ENCODE data around the gene EFNA5.

The EFNA5 gene

GRCh38 chr5:107639990-107640389 lies 30.7 kb downstream of the EFNA5 start:
- DNase-seq (ENCODE audit: low spot score): no peak

GRCh38 chr5:107636555-107636954 lies 34.2 kb downstream of the EFNA5 start:
- no peak for DNase-seq (ENCODE audit: low spot score)

GRCh38 chr5:107636068-107636467 lies 34.7 kb downstream of the EFNA5 start:
- no peak for DNase-seq (ENCODE audit: low spot score)

- DNase-seq (ENCODE audit: low spot score): no peak
Observed at GRCh38 chr5:107634981-107635848, 35.5 kb downstream of the EFNA5 start.

GRCh38 chr5:107633171-107633901 lies 37.4 kb downstream of the EFNA5 start:
- DNase-seq (ENCODE audit: low spot score): no peak

GRCh38 chr5:107631805-107632362 lies 38.9 kb downstream of the EFNA5 start:
- DNase-seq (ENCODE audit: low spot score): no peak

GRCh38 chr5:107630184-107630583 lies 40.6 kb downstream of the EFNA5 start:
- DNase-seq (ENCODE audit: low spot score): no peak

GRCh38 chr5:107624235-107624634 lies 46.5 kb downstream of the EFNA5 start:
- DNase-seq (ENCODE audit: low spot score): no peak

- DNase-seq (ENCODE audit: low spot score): no peak
Observed at GRCh38 chr5:107621089-107621488, 49.6 kb downstream of the EFNA5 start.

- no peak for DNase-seq (ENCODE audit: low spot score)
Observed at GRCh38 chr5:107619781-107620180, 51.0 kb downstream of the EFNA5 start.

- no peak for DNase-seq (ENCODE audit: low spot score)
Observed at GRCh38 chr5:107618242-107618641, 52.5 kb downstream of the EFNA5 start.

- no peak for DNase-seq (ENCODE audit: low spot score)
Observed at GRCh38 chr5:107617052-107617451, 53.7 kb downstream of the EFNA5 start.

- DNase-seq (ENCODE audit: low spot score): no peak
Observed at GRCh38 chr5:107616213-107616612, 54.5 kb downstream of the EFNA5 start.

- no peak for DNase-seq (ENCODE audit: low spot score)
Observed at GRCh38 chr5:107615299-107615817, 55.4 kb downstream of the EFNA5 start.

- DNase-seq (ENCODE audit: low spot score): no peak
Observed at GRCh38 chr5:107612541-107612940, 58.2 kb downstream of the EFNA5 start.

GRCh38 chr5:107610798-107611197 lies 59.9 kb downstream of the EFNA5 start:
- DNase-seq (ENCODE audit: low spot score): no peak

GRCh38 chr5:107607671-107608345 lies 62.9 kb downstream of the EFNA5 start:
- DNase-seq (ENCODE audit: low spot score): no peak

GRCh38 chr5:107607196-107607595 lies 63.5 kb downstream of the EFNA5 start:
- no peak for DNase-seq (ENCODE audit: low spot score)

- no peak for DNase-seq (ENCODE audit: low spot score)
Observed at GRCh38 chr5:107605596-107606125, 65.1 kb downstream of the EFNA5 start.

- DNase-seq (ENCODE audit: low spot score): no peak
Observed at GRCh38 chr5:107604990-107605389, 65.7 kb downstream of the EFNA5 start.

GRCh38 chr5:107604146-107604910 lies 66.4 kb downstream of the EFNA5 start:
- DNase-seq (ENCODE audit: low spot score): no peak

Measured in pons (tissue), 1 donor.